Cardiac fibroblast (primary cell): ENCODE measurements around the gene CCN2.
"Not testable (repeated sequence)": the region's sequence is repeated elsewhere in the genome, so short reads cannot be mapped to it uniquely, and the experiment has no call there.

Source experiments
- DNase-seq, 2 donors: peaks; one replicate each; pipeline versions ENCODE4 v3.0.0 to v3.0.0-alpha.2; 2010; ENCODE audit warnings: low read depth in 2 of 2
- H3K4me3 ChIP-seq, 2 donors: replicated peaks in 1 of 2; 1 replicate in 1 of 2; 2 replicates in 1 of 2; pipeline ENCODE4 v1.5.1; 2011; ENCODE audit warnings: low read depth in 2 of 2, low read length in 2 of 2, mild to moderate bottlenecking in 2 of 2, moderate library complexity in 1 of 2
- CTCF ChIP-seq: IDR thresholded peaks from one replicate; pipeline ENCODE4 v1.5.1; 2011; ENCODE audit warnings: low read depth, mild to moderate bottlenecking, low read length, inconsistent platforms

Gene CCN2

GRCh38 chr6:131910956-131911355 is 40.2 kb downstream of the CCN2 start:
- no peak overlapping the region for H3K4me3 ChIP-seq
- no peak for DNase-seq
- no peak for TF ChIP-seq CTCF

DNA sequence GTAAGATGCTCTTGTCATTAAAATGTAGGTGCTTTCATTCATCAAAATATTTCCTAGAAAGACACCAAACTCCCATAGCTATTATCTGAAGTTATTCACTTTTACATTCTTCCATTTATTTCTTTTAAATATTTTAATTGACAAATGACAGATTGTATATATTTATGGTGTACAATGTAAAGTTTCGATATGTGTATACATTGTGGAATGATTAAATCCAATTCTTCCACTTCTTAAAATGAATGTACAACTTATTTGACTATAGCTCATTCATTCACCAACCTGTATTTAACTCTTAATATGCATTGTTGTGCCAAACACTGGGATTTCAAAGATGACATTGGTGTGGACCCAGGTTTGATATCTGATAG is 41.0 kb downstream of the CCN2 start:
- DNase-seq, result no peak
- no peak for TF ChIP-seq CTCF
- H3K4me3 ChIP-seq, result no peak overlapping the region

- H3K4me3 ChIP-seq, result no peak overlapping the region
- peak; percentile 78 to 84 for DNase-seq
- peak; percentile 82 for TF ChIP-seq CTCF
These were observed 41.6 kb downstream of the CCN2 start for GRCh38 chr6:131909408-131910218.

GRCh38 chr6:131908787-131909186 is 42.4 kb downstream of the CCN2 start:
- DNase-seq, H3K4me3 ChIP-seq: not testable (repeated sequence)

DNA sequence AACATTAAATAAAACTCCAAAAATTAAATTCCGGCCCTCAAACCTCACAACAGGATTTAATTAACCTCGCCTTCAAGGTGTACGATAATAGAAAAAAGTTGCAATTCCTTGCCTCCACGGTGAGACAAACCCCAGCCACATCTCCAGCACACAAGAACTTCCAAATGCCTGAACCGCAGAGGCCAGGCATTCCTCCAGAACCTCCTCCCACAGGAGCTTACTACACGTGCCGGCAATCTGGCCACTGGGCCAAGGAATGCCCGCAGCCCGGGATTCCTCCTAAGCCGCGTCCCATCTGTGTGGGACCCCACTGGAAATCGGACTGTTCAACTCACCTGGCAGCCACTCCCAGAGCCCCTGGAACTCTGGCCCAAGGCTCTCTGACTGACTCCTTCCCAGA is 47.4 kb downstream of the CCN2 start:
- not testable (repeated sequence) for DNase-seq, H3K4me3 ChIP-seq

DNA sequence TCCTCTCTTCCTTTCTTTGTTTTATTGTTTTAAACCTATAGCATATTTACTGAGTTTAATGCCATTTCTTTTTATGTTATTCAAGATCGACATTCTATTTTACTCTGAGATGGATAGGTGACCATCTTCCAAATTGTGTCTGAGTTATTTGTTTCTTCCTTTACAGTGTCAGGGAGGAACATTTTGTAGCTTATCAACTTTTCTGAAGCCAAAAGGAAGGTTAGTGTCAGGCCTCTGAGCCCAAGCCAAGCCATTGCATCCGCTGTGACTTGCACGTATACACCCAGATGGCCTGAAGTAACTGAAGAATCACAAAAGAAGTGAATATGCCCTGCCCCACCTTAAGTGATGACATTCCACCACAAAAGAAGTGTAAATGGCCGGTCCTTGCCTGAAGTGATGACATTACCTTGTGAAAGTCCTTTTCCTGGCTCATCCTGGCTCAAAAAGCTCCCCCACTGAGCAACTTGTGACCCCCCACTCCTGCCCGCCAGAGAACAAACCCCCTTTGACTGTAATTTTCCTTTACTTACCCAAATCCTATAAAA is 49.8 kb downstream of the CCN2 start:
- DNase-seq, H3K4me3 ChIP-seq: not testable (repeated sequence)

- H3K4me3 ChIP-seq, result no peak overlapping the region
- DNase-seq, result no peak
- TF ChIP-seq CTCF, result no peak
These were observed 50.9 kb downstream of the CCN2 start for GRCh38 chr6:131900231-131900630.

DNA sequence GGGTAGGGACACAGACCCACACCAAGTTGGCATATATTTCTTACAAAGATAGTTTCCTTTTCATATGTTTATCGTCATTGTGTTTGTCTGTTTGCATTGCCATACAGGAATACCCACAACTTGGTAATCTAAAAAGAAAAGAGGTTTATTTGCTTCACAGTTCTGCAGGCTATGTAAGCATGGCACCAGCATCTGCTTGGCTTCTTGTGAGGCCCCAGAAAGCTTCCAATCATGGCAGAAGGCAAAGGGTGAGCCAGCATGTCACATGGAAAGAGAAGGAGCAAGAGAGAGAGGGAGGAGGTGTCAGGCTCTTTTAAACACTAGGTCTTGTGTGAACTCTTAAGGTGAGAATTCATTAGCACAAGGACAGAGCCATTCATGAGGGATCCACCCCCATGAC is 52.5 kb downstream of the CCN2 start:
- no peak for TF ChIP-seq CTCF
- no peak for DNase-seq
- no peak overlapping the region for H3K4me3 ChIP-seq
